Measurements from ENCODE around the gene GPR32. TPM values are rescaled to one million over a fixed set of nuclear protein-coding genes. Genes with fewer than 3 reads are reported as not detected.
"Not testable (repeated sequence)": the region's sequence is repeated elsewhere in the genome, so short reads cannot be mapped to it uniquely, and the experiment has no call there.

GPR32 gene
- polyA plus RNA-seq, 10 donors, result not detected

- DNase-seq, result no peak
Observed at GRCh38 chr19:50801107-50801506, 30.8 kb downstream of the GPR32 start.

GRCh38 chr19:50803633-50804419 lies 33.6 kb downstream of the GPR32 start:
- no peak for DNase-seq

GRCh38 chr19:50804420-50805272 lies 34.4 kb downstream of the GPR32 start:
- DNase-seq, result peak; percentile 98 to 100 (median 99)

GRCh38 chr19:50808856-50809255 lies 38.6 kb downstream of the GPR32 start:
- no peak for DNase-seq

GRCh38 chr19:50811622-50812238 lies 41.5 kb downstream of the GPR32 start:
- not testable (repeated sequence) for DNase-seq

- DNase-seq, result no peak
Observed at GRCh38 chr19:50812474-50812873, 42.2 kb downstream of the GPR32 start.

DNA sequence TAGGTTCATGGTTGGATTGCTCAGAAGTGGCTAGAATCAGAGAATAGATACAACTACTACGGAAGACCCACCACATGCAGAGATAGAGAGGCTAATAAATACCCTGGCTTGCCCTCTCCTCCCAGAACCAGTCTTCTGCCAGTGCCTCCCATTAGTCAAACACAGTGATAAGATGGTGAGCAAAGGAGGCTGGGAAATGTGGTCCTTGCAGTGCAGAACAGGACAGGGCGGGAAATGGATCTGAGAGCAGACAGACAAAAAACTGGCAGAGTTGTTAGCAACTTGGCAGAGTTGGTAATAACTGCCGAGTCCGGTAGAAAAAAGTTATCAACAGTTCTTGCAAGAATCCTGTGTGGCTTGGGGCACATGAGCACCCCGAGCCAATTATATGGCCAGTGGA lies 44.6 kb downstream of the GPR32 start:
- DNase-seq, result no peak

GRCh38 chr19:50815439-50815838 lies 45.2 kb downstream of the GPR32 start:
- DNase-seq, result no peak

GRCh38 chr19:50817941-50818858 lies 47.9 kb downstream of the GPR32 start:
- no peak for DNase-seq

DNA sequence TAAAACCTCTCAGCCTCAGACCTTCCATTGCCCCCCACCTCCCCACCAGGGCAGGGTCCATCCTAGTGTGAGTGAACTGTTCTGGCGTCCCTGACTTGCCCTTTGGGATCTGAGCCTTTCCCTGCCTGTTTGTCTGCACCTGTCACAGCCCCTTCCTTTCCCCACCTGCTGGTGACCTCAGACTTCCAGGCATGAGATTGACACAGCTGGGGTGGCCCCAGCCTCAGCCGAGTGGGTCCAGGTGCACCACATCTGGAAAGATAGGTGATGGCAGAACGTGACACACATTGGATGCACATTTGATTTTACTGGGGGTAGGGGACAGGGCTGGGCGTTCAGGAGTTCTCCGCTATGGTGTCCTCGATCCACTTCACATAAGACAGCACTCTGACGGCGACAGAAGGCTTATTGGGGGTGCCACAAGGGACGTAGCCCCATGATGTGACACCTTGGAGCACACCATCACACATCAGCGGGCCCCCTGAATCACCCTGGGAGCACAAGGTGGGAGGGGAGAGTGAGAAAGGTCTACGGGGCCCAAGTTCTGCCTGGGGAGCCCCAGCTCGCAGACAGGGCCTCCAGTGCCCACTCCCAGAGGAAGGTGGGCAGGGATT lies 48.7 kb downstream of the GPR32 start:
- DNase-seq, result no peak

- DNase-seq, result no peak
Observed at GRCh38 chr19:50819636-50820035, 49.4 kb downstream of the GPR32 start.

GRCh38 chr19:50820086-50820485 lies 49.8 kb downstream of the GPR32 start:
- no peak for DNase-seq

GRCh38 chr19:50820549-50821247 lies 50.4 kb downstream of the GPR32 start:
- DNase-seq, result no peak

GRCh38 chr19:50821248-50821612 lies 51.0 kb downstream of the GPR32 start:
- no peak for DNase-seq

Other genes with a start within 250 kb of the GPR32 start
- 10 to 100 TPM in 4 of 10 donors, 1 to 10 TPM in 6; 5.8 to 12.1 (median 9.0) TPM for gene LRRC4B, start 202.0 kb upstream of the GPR32 start, polyA plus RNA-seq (ENCODE audit: insufficient read length in 10 of 10)
- under 1 TPM in 4 of 10 donors, not detected in 6; 0.08 to 0.24 (median 0.11) TPM for gene SYT3, start 130.6 kb upstream of the GPR32 start, polyA plus RNA-seq (ENCODE audit: insufficient read length in 10 of 10)
- gene C19orf81, start 121.0 kb upstream of the GPR32 start, polyA plus RNA-seq (ENCODE audit: insufficient read length in 10 of 10), result 1 to 10 TPM in 7 of 10 donors, under 1 TPM in 3; 0.65 to 3.1 (median 1.3) TPM
- 10 to 100 TPM; 13.4 to 36.5 (median 27.3) TPM for gene SHANK1, start 50.7 kb upstream of the GPR32 start, polyA plus RNA-seq (ENCODE audit: insufficient read length in 10 of 10)
- 10 to 100 TPM; 17.4 to 47.6 (median 27.5) TPM for gene CLEC11A, start 47.1 kb upstream of the GPR32 start, polyA plus RNA-seq (ENCODE audit: insufficient read length in 10 of 10)
- under 1 TPM in 4 of 10 donors, not detected in 6; 0.13 to 0.24 (median 0.16) TPM for gene ACP4, start 20.0 kb downstream of the GPR32 start, polyA plus RNA-seq (ENCODE audit: insufficient read length in 10 of 10)
- 1 to 10 TPM in 1 of 10 donors, under 1 TPM in 5, not detected in 4; 0.19 to 1.3 (median 0.46) TPM for gene KLK1, start 53.3 kb downstream of the GPR32 start, polyA plus RNA-seq (ENCODE audit: insufficient read length in 10 of 10)
- not detected for gene KLK15, start 63.1 kb downstream of the GPR32 start, polyA plus RNA-seq (ENCODE audit: insufficient read length in 10 of 10)
- not detected for gene KLK3, start 84.5 kb downstream of the GPR32 start, polyA plus RNA-seq (ENCODE audit: insufficient read length in 10 of 10)
- gene KLK2, start 103.0 kb downstream of the GPR32 start, polyA plus RNA-seq (ENCODE audit: insufficient read length in 10 of 10), result not detected
- gene KLK4, start 140.9 kb downstream of the GPR32 start, polyA plus RNA-seq (ENCODE audit: insufficient read length in 10 of 10), result not detected
- gene KLK5, start 182.6 kb downstream of the GPR32 start, polyA plus RNA-seq (ENCODE audit: insufficient read length in 10 of 10), result under 1 TPM in 1 of 10 donors, not detected in 9; 0.15 TPM
- under 1 TPM in 6 of 10 donors, not detected in 4; 0.14 to 0.52 (median 0.24) TPM for gene KLK6, start 199.1 kb downstream of the GPR32 start, polyA plus RNA-seq (ENCODE audit: insufficient read length in 10 of 10)
- under 1 TPM in 4 of 10 donors, not detected in 6; 0.11 to 0.31 (median 0.24) TPM for gene KLK7, start 213.5 kb downstream of the GPR32 start, polyA plus RNA-seq (ENCODE audit: insufficient read length in 10 of 10)
- gene KLK8, start 231.1 kb downstream of the GPR32 start, polyA plus RNA-seq (ENCODE audit: insufficient read length in 10 of 10), result 1 to 10 TPM in 2 of 10 donors, not detected in 8; 1.3 to 2.1 TPM
- under 1 TPM in 7 of 10 donors, not detected in 3; 0.10 to 0.84 (median 0.14) TPM for gene KLK10, start 249.2 kb downstream of the GPR32 start, polyA plus RNA-seq (ENCODE audit: insufficient read length in 10 of 10)